ENCODE results near the gene HSP90AB1. TPM values are rescaled to one million over a fixed set of nuclear protein-coding genes. Genes with fewer than 3 reads are reported as not detected.

The HSP90AB1 gene
- total RNA-seq, 4 donors from 2014 or later: 105 to 371 (median 242) TPM

- TF ChIP-seq POLR2AphosphoS5 (IDR thresholded peaks at IDR 0.05) (no peak), EP300 (IDR thresholded peaks at IDR 0.05; ENCODE audit: low read depth) (no peak), CTCF (IDR thresholded peaks at IDR 0.05) (no peak), POLR2A (IDR thresholded peaks at IDR 0.05) (no peak)
- peaks cover 47% of the 10 kb centered on the region for H3K27me3 ChIP-seq
- intact Hi-C loops (cut with DNase I; ENCODE audit: low total_unique reads) (no loop called here), in situ Hi-C loops (cut with MboI; ENCODE audit: low pct_ligation_motif_present in 1 of 4, low pct_unique_long_range_greater_than_20kb in 1 of 4, low sequenced_read_pairs in 3 of 4) (no loop called here)
- DNase-seq: no peak
- H3K9me3 ChIP-seq: no peaks in the 10 kb centered on the region
- H3K36me3 ChIP-seq: peaks cover 0 to 15% (median 7%) of the 10 kb centered on the region in 4 donors
- H3K4me3 ChIP-seq: no peak overlapping the region
- WGBS, 2 donors (ENCODE audit: low coverage in 1 of 2): 80 to 83% methylated on average over 1 to 3 of the region's 3 CpGs
- no peak overlapping the region for H3K27ac ChIP-seq
- peaks cover 6 to 16% (median 14%) of the 10 kb centered on the region in 4 donors for H3K4me1 ChIP-seq
Measured at GRCh38 chr6:44298864-44299263, 52.0 kb downstream of the HSP90AB1 start.

GRCh38 chr6:44300292-44300823 lies 53.5 kb downstream of the HSP90AB1 start:
- intact Hi-C loops (cut with DNase I; ENCODE audit: low total_unique reads): no loop called here
- Histone ChIP-seq H3K36me3 (peaks cover 0 to 22% (median 11%) of the 10 kb centered on the region in 4 donors), H3K4me1 (peaks cover 6 to 16% (median 14%) of the 10 kb centered on the region in 4 donors), H3K9me3 (no peaks in the 10 kb centered on the region), H3K27ac (no peak overlapping the region), H3K27me3 (peaks cover 32% of the 10 kb centered on the region), H3K4me3 (no peak overlapping the region)
- 75% methylated on average over 4 of the region's 7 CpGs; no CpG with 5 or more reads in 1 of the 2 donors for WGBS, 2 donors (ENCODE audit: low coverage in 1 of 2)
- no peak for TF ChIP-seq POLR2AphosphoS5 (IDR thresholded peaks at IDR 0.05)
- no peak for TF ChIP-seq EP300 (IDR thresholded peaks at IDR 0.05; ENCODE audit: low read depth)
- no peak for TF ChIP-seq POLR2A (IDR thresholded peaks at IDR 0.05)
- no peak for TF ChIP-seq CTCF (IDR thresholded peaks at IDR 0.05)
- in situ Hi-C loops (cut with MboI; ENCODE audit: low pct_ligation_motif_present in 1 of 4, low pct_unique_long_range_greater_than_20kb in 1 of 4, low sequenced_read_pairs in 3 of 4): no loop called here
- no peak for DNase-seq

GRCh38 chr6:44301106-44301505 lies 54.2 kb downstream of the HSP90AB1 start:
- in situ Hi-C loops (cut with MboI; ENCODE audit: low pct_ligation_motif_present in 1 of 4, low pct_unique_long_range_greater_than_20kb in 1 of 4, low sequenced_read_pairs in 3 of 4) (no loop called here), intact Hi-C loops (cut with DNase I; ENCODE audit: low total_unique reads) (no loop called here)
- H3K27ac ChIP-seq: no peak overlapping the region
- WGBS, 2 donors (ENCODE audit: low coverage in 1 of 2): 94 to 100% methylated on average over 3 to 7 of the region's 8 CpGs
- H3K9me3 ChIP-seq: no peaks in the 10 kb centered on the region
- H3K4me1 ChIP-seq: peaks cover 6 to 16% (median 14%) of the 10 kb centered on the region in 4 donors
- TF ChIP-seq POLR2AphosphoS5 (IDR thresholded peaks at IDR 0.05): no peak
- TF ChIP-seq POLR2A (IDR thresholded peaks at IDR 0.05): no peak
- no peak for TF ChIP-seq EP300 (IDR thresholded peaks at IDR 0.05; ENCODE audit: low read depth)
- no peak for TF ChIP-seq CTCF (IDR thresholded peaks at IDR 0.05)
- H3K4me3 ChIP-seq: no peak overlapping the region
- H3K36me3 ChIP-seq: peaks cover 0 to 29% (median 11%) of the 10 kb centered on the region in 4 donors
- peaks cover 25% of the 10 kb centered on the region for H3K27me3 ChIP-seq
- DNase-seq: no peak

- WGBS, 2 donors (ENCODE audit: low coverage in 1 of 2): 86 to 100% methylated on average over 1 to 10 of the region's 14 CpGs
- Histone ChIP-seq H3K9me3 (no peaks in the 10 kb centered on the region), H3K4me1 (peaks cover 6 to 14% (median 12%) of the 10 kb centered on the region in 4 donors), H3K36me3 (peaks cover 0 to 29% (median 11%) of the 10 kb centered on the region in 4 donors), H3K27me3 (peaks cover 16% of the 10 kb centered on the region), H3K27ac (no peak overlapping the region), H3K4me3 (no peak overlapping the region)
- no peak for TF ChIP-seq EP300 (IDR thresholded peaks at IDR 0.05; ENCODE audit: low read depth)
- no peak for TF ChIP-seq POLR2A (IDR thresholded peaks at IDR 0.05)
- TF ChIP-seq CTCF (IDR thresholded peaks at IDR 0.05): no peak
- no peak for TF ChIP-seq POLR2AphosphoS5 (IDR thresholded peaks at IDR 0.05)
- DNase-seq: no peak
- in situ Hi-C loops (cut with MboI; ENCODE audit: low pct_ligation_motif_present in 1 of 4, low pct_unique_long_range_greater_than_20kb in 1 of 4, low sequenced_read_pairs in 3 of 4) (no loop called here), intact Hi-C loops (cut with DNase I; ENCODE audit: low total_unique reads) (no loop called here)
Measured at GRCh38 chr6:44301782-44302564, 55.1 kb downstream of the HSP90AB1 start.
